Activated B cell treated with CpG ODN at 0.5 μM for 24 hours (primary cell): ENCODE results near the gene DGCR8. TPM values are rescaled to one million over a fixed set of nuclear protein-coding genes. Genes with fewer than 3 reads are reported as not detected.

ENCODE experiments used
- ATAC-seq: fragments of 200-7000 bp; cut with Tn5 transposase; one replicate; pipeline ENCODE4 v1.10.0; 2021; ENCODE audit warnings: low read depth, mild to moderate bottlenecking, moderate library complexity
- CTCF ChIA-PET: fragments of 350-600 bp; sonication (Branson Sonifier 250); formaldehyde crosslinking; loops from one replicate; lab custom pipeline; 2021; ENCODE audit warnings: antibody characterized with exemption; lab: Charles Lee
- POLR2A ChIA-PET: fragments of 350-600 bp; sonication (Branson Sonifier 250); formaldehyde crosslinking; loops from one replicate; lab custom pipeline; 2021; ENCODE audit warnings: antibody characterized with exemption; lab: Charles Lee
- DNase-seq: peaks from one replicate; pipeline ENCODE4 v3.0.0; 2022
- H3K27ac Mint-ChIP-seq: one replicate; pipeline ENCODE4 v1.8.0; 2020; ENCODE audit warnings: mixed read lengths
- H3K27me3 Mint-ChIP-seq: one replicate; pipeline ENCODE4 v1.8.0; 2021; ENCODE audit warnings: mixed read lengths
- H3K36me3 Mint-ChIP-seq: one replicate; pipeline ENCODE4 v1.8.0; 2021; ENCODE audit warnings: low read depth, mixed read lengths
- H3K4me1 Mint-ChIP-seq: one replicate; pipeline ENCODE4 v1.8.0; 2021; ENCODE audit warnings: mixed read lengths
- H3K4me3 Mint-ChIP-seq: one replicate; pipeline ENCODE4 v1.8.0; 2020; ENCODE audit warnings: mild to moderate bottlenecking, mixed read lengths
- H3K9me3 Mint-ChIP-seq: one replicate; pipeline ENCODE4 v1.8.0; 2020; ENCODE audit warnings: mixed read lengths
- intact Hi-C: fragments of 100-400 bp; cut with micrococcal nuclease; formaldehyde crosslinking; loops from one replicate; pipeline ENCODE4 v1.15.1; 2024
- total RNA-seq: library from RNA; stranded (reverse); gene quantifications from 2 replicates; pipeline ENCODE4 v1.2.3, GENCODE V29; 2022
- TF ChIP-seq, protein P1 (sequence below): fragments of 200-600 bp; IDR thresholded peaks from one replicate; pipeline ENCODE4 v1.8.0; 2022; ENCODE audit warnings: antibody characterized with exemption, mild to moderate bottlenecking

DGCR8 gene
- total RNA-seq, 1 donor from 2014 or later = 35.5 TPM

DNA sequence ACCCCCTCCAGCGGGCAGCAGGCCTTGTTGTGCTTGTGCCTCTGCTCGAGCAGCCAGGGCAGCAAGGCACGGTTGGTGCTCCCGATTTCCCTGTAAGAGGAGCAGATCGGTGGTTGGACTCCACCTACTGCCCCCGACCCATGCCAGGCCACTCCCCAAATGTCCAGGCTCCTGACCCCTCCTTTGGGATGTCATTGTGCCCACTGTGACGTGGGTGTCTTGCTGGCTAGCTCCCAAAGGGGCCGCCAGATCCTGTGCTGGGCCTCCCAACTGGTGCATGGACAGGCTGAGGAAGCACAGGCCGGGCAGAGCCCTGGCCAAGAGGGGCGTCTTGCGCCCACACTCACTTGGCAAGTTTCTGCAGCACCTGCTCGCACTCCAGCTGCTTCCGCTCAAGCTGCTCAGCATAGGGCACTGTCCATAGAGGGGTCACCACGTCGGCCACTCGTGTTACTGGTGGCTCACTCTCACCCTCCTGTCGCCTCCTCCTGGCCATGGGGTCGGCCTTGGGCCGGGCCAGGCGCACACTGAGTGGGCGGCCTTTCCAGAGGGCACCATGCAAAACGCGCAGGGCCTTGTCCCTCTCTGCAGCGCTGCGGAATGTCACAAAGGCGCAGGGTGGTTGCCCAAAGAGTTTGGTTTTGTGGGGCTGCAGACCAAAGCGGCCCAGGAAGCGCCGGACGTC, 35.8 kb downstream of the DGCR8 start, which contains the start of gene RANBP1:
TSS of gene RANBP1 (plus strand) at position 414 of the 685 bp plus-strand sequence. CDS start at position 495, 81 bp downstream.
- intact Hi-C loops = loop anchor here (2.0 to 5.0 kb wide), 5 partner anchors 79 to 887 kb away; partner anchors contain the start of genes MED15, TANGO2 and THAP7
- CTCF ChIA-PET = no interaction called here
- no peaks in the 10 kb centered on the region for H3K27me3 Mint-ChIP-seq
- TF ChIP-seq, protein P1, sequence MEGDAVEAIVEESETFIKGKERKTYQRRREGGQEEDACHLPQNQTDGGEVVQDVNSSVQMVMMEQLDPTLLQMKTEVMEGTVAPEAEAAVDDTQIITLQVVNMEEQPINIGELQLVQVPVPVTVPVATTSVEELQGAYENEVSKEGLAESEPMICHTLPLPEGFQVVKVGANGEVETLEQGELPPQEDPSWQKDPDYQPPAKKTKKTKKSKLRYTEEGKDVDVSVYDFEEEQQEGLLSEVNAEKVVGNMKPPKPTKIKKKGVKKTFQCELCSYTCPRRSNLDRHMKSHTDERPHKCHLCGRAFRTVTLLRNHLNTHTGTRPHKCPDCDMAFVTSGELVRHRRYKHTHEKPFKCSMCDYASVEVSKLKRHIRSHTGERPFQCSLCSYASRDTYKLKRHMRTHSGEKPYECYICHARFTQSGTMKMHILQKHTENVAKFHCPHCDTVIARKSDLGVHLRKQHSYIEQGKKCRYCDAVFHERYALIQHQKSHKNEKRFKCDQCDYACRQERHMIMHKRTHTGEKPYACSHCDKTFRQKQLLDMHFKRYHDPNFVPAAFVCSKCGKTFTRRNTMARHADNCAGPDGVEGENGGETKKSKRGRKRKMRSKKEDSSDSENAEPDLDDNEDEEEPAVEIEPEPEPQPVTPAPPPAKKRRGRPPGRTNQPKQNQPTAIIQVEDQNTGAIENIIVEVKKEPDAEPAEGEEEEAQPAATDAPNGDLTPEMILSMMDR = no peak
- peak within 1 kb of the TSS; percentile 92 for H3K27ac Mint-ChIP-seq
- peaks cover 48% of the 10 kb centered on the region for H3K4me1 Mint-ChIP-seq
- peaks cover 53% of the 10 kb centered on the region for H3K36me3 Mint-ChIP-seq
- ATAC-seq (no peak), DNase-seq (no peak)
- no peaks in the 10 kb centered on the region for H3K9me3 Mint-ChIP-seq
- peak within 1 kb of the TSS; percentile 91 for H3K4me3 Mint-ChIP-seq
- POLR2A ChIA-PET = interaction anchor here (1.2 to 1.9 kb wide), 3 partner anchors 22 to 887 kb away, joined by 3 to 5 read pairs (median 4); partner anchors contain the start of genes COMT and TXNRD2

DNA sequence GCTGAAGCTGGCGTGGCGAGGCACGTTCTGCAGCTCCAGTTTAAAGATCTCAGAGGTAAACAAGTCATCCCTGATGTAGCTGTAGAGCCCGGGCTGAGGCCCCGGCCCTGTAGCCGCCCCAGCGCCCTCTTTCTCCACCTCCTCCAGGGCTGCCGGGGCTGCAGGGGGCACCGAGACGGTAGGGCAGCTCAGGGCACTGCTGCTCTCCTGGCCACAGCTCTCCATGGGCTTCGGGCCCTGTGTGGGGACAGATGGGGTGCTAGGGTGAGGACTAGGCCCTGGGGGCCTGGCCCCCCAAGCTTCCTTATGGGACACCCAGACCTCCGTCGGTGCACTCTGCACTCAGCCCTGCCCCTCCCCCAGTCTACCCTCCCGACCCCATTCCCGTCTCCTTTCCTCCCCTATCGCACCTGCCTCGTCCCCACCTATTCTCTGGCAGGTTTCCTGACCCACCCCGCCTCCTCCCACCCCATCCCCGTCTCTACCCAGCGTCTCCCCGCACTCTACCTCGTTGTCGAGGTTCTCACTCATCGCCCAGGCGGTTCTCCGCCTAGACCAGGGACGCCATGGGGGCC, 36.4 kb downstream of the DGCR8 start:
- Mint-ChIP-seq H3K36me3 (peaks cover 55% of the 10 kb centered on the region), H3K9me3 (no peaks in the 10 kb centered on the region), H3K4me3 (peak overlapping the region; percentile 91), H3K27ac (peak overlapping the region; percentile 92), H3K4me1 (peaks cover 47% of the 10 kb centered on the region), H3K27me3 (no peaks in the 10 kb centered on the region)
- TF ChIP-seq, protein P1 = no peak
- DNase-seq = no peak
- ATAC-seq = no peak
- POLR2A ChIA-PET = interaction anchor here (0.7 to 2.5 kb wide), 9 partner anchors 10 to 886 kb away, joined by 3 to 8 read pairs (median 5); partner anchors contain the start of genes COMT, MED15, TANGO2 and TXNRD2
- intact Hi-C loops = loop anchor here (2.0 to 5.0 kb wide), 5 partner anchors 79 to 886 kb away; partner anchors contain the start of genes MED15, TANGO2 and THAP7
- CTCF ChIA-PET = no interaction called here

DNA sequence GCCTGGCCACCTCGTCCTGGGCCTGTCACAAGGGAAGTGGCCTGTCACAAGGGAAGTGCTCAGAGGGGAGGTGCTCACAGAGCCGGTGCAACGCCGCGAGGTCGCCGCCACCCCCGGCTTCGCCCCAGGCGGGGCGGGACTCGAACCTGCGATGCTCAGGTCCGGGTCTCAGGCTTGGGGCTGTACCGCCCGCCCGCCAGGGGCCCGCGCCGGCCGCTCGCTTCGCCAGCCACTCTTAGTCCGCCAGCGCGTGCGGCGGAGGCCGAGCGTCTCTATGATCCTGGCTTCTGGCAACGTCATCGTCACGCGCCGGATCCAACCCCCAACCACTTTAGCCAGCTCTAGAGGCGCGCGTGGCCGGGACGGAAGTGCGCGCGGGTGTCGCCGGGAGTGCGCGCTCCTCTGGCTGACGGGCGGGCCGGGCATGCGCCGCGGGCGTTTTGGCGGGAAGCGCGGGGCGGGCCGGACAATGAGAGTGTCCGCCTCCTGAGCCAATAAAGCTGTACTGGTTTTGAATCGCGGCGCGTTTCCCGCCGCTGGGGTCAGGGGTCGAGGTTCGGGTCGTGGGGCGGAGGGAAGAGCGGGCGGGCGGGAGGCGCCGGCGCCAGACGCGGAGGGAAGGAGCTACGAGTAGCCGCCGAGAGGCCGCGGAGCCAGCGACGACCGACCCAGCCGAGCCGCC, 37.1 kb downstream of the DGCR8 start, which contains the start of gene TRMT2A:
TSS of gene TRMT2A (minus strand) at position 276 of the 682 bp plus-strand sequence. CDS start 320 bp downstream, outside the sequence.
- ChIA-PET CTCF (no interaction called here), POLR2A (interaction anchor here (0.7 to 2.5 kb wide), 12 partner anchors 9 to 885 kb away, joined by 3 to 8 read pairs (median 4); partner anchors contain the start of genes COMT, MED15, TANGO2 and TXNRD2)
- H3K27me3 Mint-ChIP-seq = no peaks in the 10 kb centered on the region
- H3K9me3 Mint-ChIP-seq = no peaks in the 10 kb centered on the region
- H3K36me3 Mint-ChIP-seq = peaks cover 58% of the 10 kb centered on the region
- ATAC-seq = peak; percentile 81
- intact Hi-C loops = loop anchor here (1.0 to 5.0 kb wide), 11 partner anchors 14 to 886 kb away; partner anchors contain the start of genes ARVCF, COMT, DGCR6L and DGCR8
- H3K4me1 Mint-ChIP-seq = peaks cover 44% of the 10 kb centered on the region
- TF ChIP-seq, protein P1 = no peak
- H3K27ac Mint-ChIP-seq = peak within 1 kb of the TSS; percentile 92
- peak within 1 kb of the TSS; percentile 91 for H3K4me3 Mint-ChIP-seq
- peak; percentile 97 for DNase-seq

- H3K4me1 Mint-ChIP-seq = peaks cover 46% of the 10 kb centered on the region
- ATAC-seq (peak; percentile 28), DNase-seq (no peak)
- CTCF ChIA-PET = no interaction called here
- H3K4me3 Mint-ChIP-seq = peak overlapping the region; percentile 85
- intact Hi-C loops = loop anchor here (1.0 to 5.0 kb wide), 11 partner anchors 14 to 885 kb away; partner anchors contain the start of genes ARVCF, COMT, DGCR6L and DGCR8
- POLR2A ChIA-PET = interaction anchor here (1.0 to 2.5 kb wide), 10 partner anchors 9 to 392 kb away, joined by 3 to 8 read pairs (median 4); partner anchors contain the start of genes COMT, MED15, TANGO2 and TXNRD2
- H3K36me3 Mint-ChIP-seq = peaks cover 61% of the 10 kb centered on the region
- H3K9me3 Mint-ChIP-seq = no peaks in the 10 kb centered on the region
- TF ChIP-seq, protein P1 = no peak
- H3K27me3 Mint-ChIP-seq = no peaks in the 10 kb centered on the region
- peak overlapping the region; percentile 70 for H3K27ac Mint-ChIP-seq
Measured at GRCh38 chr22:20117633-20118299, 37.7 kb downstream of the DGCR8 start.
